Measurements from ENCODE around the gene NOD1.

NOD1 gene

DNA sequence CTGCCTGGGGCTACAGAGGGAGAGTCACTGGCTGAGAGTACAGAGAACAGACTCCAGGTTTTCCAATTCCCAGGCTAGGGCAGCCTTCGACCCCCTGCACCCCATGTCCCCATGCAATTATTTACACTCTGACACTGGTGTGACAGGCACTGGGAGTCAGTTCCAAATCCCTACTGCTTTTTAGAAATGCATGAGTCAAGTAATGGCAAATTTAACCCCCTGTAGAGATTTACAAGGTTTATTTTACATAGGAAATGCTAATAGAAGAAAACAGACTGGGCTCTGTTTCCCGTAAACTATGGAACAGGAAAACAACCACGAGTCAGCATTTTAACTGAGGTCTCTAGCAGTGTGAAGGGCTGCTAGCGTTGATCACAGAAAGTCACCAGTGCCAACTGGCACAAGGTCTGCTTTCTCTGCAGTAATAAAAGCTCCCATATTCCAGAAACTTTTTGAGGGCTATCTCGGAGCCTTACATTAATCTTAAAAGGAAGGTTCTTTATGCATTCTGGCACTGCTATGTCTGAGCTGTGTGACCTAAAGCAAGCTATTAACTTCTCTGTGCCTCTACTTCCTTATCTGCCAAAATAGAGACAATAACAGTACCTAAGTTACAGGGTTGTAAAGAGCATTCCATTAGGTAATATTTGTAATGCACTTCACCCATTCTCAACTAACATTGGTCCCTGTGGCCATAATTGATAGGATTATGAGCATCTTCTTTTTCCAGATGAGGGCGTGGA, 28.2 kb downstream of the NOD1 start:
- DNase-seq (ENCODE audit: low read depth in 2 of 2, low spot score in 1 of 2) = no peak

DNA sequence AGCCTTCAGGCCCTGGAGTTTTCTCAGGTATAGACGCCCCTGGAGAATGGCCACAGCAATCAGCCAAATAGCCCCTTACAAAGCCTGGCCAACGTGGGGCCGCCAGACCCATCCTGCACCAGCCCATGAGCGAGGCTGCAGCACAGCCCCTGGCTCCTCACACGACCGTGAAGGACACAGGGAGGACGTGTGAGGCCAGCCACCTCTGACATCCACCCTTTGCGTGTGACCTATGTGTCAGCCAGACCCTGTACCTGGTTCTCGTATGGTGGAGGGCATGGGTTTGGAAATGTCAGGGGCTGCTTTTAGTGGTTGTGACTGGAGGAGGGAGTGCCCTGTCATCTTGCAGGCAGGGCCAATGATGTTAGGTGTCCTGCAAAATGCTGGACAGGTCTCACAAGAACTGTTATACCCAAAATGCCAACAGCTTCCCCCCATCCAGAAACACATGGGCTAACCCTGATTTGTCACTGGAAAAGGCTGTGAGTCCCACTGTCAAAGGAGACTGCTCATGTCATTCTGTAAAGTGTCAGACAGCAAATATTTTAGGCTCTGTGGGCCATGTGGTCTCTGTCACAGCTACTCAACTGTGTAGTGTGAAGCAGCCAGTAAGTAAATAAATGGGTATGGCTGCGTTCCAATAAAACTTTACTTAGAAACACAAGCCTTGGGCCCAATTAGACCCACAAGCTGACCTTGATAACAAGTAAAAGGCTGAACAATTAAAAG, 30.0 kb downstream of the NOD1 start:
- DNase-seq (ENCODE audit: low read depth in 2 of 2, low spot score in 1 of 2) = no peak

DNA sequence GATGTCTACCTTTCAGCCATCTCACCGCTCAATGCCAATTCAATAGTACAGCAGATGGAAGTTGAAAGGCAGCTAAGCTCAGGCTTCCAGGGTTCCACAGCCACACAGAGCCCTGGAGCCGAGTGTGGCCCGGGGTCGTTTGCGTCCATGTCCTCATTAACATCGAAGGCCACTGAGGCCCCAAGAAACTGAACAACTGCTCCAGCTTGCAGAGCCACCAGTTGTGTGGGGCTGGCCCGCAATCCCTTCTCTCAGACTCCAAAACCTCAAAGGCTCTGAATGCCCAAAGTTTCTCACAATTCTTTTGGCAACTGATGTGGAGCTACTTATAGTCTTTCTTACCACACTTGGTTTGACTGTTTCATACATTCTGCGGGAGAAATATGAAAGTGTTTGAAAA, 31.1 kb downstream of the NOD1 start:
- no peak for DNase-seq (ENCODE audit: low read depth in 2 of 2, low spot score in 1 of 2)

DNA sequence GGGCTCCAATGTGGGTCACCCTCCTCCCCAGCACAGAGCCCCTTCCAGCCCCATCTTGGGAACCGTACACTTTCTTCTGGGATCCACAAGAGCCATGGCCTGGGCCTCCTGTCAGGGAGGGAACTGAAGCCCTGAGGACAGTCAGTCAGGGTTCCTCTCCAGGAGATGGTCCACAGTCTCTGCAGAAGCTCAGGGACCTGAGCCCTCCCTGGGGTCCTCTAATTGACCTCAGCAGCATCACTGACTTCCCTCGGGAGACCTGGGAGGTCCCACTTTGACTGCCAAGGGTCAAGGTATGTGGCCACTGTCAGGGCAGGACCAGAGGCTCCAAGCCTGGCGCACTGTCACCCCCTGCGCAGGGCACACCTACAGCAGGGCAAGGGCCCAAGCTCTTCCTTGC, 32.3 kb downstream of the NOD1 start:
- no peak for DNase-seq (ENCODE audit: low read depth in 2 of 2, low spot score in 1 of 2)

DNA sequence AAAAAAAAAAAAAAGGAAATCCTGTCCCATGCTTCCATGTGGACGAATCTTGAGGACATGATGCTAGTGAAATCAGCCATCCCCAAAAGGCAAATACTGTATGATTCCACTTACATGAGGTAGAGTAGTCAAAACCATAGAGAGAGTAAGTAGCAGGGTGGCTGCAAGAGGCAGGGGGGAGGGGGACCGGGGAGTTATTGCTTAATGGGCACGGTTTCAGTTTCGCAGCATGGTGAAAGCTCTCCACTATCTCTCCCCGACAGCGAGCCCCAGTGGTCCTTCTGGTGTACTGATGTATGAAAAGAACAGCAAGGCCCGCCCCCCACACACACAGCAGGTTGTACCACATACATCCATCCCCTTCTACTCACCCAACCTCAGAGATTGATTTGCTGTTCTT, 32.8 kb downstream of the NOD1 start:
- peak; percentile 29 to 67 for DNase-seq (ENCODE audit: low read depth in 2 of 2, low spot score in 1 of 2)

DNA sequence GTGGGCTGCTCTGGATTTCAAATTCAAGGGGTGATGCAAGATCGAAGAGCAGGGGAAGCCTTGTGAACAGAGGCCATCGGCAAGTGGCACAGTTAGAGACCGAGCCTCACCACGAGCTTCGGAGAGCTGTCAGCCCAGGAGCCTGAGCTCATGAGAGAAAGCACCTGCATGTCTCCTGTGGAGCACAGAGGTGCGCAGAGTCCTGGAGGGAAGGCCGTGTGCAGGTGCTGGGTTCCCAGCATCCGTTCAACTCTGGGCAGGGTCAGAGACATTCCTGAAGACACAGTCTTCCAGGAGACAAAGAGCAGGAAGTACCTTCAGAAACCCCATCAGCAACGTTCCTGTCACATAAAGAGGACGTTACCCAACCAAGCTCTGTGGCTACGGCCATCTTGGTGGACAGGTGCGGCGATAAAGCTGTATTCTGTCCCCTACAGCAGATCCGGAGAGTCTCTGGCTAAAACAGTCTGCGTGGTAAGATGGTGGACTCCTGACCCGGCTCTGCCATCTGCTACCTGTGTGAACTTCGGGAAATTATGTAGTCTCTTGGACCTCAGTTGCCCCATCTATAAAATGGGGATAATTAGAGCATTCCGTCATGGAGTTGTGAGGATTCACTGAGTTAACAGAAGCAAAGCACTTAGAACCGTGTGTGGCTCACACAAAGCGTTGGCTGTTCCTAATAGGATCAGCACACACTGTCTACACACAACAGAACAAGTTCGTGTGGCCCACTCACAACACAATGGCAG, 40.6 kb downstream of the NOD1 start:
- DNase-seq (ENCODE audit: low read depth in 2 of 2, low spot score in 1 of 2) = no peak

DNA sequence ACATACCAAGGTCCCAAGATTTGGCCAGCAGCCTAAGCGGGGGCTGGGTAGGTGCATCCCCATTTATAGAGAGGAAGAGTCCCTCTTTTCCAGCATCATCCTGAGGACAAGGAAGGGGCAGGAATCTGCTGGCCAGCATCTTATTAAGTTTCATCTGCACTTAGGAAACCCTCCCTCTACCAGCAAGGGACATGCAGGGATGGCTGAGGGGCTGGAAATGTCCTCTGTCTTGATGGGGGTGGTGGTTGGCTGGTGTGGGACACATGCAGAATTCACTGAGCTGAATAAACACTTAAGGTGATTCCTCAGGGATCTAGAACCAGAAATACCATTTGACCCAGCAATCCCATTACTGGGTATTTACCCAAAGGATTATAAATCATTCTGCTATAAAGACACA, 42.1 kb downstream of the NOD1 start:
- DNase-seq (ENCODE audit: low read depth in 2 of 2, low spot score in 1 of 2) = no peak

DNA sequence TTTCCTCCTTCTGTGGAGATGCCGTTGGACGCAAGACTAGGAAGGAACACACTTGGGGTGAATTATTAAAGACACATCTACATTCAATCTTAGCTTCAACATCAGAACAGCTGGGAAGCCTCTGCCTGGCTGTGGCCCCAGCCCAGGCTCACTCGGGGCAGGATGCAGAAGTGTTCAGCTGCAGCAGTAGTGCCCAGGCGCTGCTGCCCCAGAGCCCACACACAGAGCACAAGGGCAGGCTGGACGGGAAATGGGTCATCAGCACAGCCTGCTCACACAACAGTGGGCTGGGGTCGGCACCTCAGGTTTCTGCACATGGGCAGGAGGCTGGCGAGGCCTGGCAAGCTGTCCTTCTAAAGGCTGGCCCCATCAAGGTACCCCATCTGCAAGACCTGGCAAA, 42.5 kb downstream of the NOD1 start:
- no peak for DNase-seq (ENCODE audit: low read depth in 2 of 2, low spot score in 1 of 2)

DNA sequence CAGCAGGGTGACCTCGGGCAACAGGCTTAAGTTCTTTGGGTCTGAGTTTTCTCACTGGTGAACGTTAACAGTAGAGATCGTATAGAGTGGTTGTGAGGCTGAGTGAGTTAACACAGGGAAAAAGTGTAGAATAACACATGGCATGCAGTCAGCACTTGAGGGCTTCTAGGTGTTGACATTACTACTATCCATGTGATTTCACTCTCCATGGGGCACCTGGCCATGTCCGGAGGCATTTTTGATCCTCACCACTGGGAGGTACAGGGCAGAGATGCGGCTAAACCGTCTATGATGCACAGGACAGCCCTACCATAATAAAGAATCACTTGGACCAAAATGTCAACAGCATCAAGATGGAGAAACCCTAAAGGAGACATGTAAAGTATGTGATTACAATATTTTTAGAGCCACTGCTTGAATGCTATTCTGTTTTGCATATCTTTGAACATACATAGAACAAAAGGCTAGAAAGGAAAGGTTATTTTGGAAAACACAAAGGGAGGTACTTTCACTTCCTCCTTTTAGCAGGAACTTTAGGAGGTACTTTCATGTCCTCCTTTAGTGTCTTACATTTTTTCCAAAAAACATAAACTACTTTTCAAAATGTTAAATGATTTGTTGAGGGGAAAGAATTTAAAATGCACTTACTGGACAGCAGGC, 44.3 kb downstream of the NOD1 start:
- DNase-seq (ENCODE audit: low read depth in 2 of 2, low spot score in 1 of 2) = no peak

DNA sequence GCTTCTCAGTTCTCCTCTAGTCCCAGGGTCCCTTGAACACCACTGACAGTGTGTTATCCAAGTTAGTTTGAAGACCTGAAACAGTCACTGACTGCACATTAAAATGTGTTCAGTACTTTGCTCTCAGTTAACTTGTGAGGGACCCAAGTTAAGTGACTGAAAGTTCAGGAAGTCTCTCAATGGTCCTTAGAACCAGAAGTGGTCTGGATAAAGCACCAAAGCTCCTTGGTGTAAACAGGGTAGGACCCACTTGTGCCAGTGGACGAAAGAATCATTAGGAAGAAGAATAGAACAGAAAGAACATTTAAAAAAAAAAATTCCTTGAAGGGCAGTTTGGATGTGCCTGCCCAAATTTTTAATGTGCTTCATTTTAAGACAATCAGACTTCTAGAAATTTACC, 45.1 kb downstream of the NOD1 start:
- no peak for DNase-seq (ENCODE audit: low read depth in 2 of 2, low spot score in 1 of 2)

DNA sequence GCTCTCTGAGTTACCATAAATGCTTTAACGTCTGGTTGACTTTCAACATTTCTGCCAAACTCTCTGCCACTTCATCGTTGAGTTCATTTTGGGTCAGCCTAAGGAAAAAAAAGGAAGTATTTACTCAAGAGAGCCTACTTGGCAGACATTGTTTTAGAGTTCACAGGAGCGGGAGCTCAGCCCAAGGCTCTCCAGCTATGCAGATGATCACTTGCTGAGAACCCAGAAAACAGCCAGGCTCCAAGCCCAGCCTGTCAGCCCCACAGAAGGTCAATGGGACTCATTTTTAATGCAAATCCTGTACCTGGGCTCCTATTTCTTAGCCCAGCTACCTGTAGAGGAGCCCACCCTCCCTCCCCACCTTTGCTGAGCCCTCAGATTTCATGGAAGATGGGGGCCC, 45.5 kb downstream of the NOD1 start:
- no peak for DNase-seq (ENCODE audit: low read depth in 2 of 2, low spot score in 1 of 2)

DNA sequence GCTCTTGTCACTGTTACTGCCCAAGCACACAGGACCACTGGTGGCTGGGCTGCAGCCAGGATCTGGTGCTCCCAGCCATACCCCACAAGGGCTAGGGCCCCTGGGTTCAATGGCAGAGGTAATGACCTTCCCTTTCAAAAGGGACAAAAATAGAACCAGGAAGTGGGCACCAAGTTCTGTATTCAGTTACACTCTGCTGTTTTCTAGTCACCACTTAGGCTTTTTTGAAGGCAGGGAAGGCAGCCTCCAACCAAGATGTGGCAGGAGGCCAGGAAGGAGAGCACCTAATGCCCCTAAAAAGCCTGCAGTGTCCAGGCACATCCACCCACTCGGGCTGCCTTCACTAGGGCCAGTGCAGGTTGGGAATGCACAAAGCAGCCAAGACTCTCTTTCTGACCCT, 47.8 kb downstream of the NOD1 start:
- DNase-seq (ENCODE audit: low read depth in 2 of 2, low spot score in 1 of 2) = no peak

DNA sequence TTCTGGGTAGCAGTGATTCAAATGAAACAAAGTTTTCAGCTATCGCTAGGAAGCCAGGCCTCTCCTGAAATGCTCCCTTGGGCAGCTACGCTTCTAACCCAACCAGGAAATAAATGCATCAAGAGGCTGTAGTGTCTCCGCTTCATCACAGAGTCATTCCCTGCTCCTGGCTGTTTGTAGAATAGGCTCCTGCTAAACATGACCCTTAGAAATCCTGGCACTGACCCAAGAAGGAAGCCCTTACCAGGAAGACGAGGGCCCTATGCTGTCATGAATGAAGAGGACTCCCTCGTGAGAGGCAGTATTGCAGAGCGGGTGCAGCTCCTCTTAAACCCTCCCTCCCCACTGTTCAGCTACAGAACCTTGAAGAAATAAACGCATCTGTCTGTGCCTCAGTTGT, 48.3 kb downstream of the NOD1 start:
- DNase-seq (ENCODE audit: low read depth in 2 of 2, low spot score in 1 of 2) = no peak

DNA sequence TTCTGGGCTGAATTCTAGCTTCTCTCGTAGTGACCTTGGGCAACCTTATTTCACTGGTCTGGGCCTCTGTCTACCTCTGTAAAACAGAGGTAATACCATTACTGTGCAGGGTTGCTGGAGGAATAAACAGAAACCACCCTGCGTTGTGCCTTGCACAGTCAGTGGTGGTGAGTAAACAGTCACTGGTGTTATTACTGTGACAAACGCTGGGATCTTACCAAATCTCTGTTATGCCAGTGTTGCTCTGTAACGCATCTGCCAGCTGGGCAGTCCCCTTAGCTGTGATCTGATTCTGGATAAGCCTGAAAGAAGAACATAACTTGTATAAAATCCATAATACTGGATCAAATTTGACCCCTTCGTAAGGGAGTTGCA, 49.4 kb downstream of the NOD1 start:
- DNase-seq (ENCODE audit: low read depth in 2 of 2, low spot score in 1 of 2) = no peak

DNA sequence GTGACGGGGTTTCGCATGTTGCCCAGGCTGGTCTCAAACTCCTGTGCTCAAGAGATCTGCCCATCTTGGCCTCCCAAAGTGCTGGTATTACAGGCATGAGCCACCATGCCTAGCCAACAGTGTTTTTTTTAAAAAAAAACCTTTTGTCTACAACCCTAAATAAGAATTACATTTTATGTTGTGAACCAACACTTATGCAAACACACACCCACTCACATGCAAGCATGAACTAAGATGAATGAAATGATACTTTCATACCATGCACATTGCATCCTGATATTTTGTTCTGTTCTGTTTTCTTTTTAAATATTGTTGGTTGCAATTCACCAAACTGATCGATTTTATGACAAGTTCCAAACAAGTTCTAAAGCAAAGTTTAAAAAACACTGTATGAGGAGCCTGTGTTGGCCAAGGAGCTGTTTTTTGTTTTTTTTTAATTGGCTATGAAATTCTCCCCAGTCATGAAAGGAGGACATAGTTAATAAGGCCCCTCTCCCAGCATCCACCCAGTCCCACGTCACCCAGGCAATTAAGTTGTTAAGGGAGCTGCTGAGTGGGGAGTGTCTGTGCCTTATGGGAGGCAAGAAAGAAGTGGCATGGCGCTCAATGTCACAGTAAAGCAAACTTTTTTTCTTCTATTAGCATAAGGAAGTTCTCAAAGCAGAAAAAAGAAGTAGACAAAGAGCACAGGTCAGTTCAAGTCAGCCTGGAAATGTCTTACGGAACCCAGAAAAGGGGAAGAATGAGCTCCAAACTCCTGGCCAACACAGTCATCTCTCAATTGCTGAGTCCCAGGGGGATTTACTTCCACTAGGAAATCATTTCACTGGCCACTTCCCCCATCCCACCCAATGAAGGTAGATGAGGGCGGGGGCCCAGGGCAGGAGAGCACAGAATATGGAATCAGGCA, 50.1 kb downstream of the NOD1 start:
- no peak for DNase-seq (ENCODE audit: low read depth in 2 of 2, low spot score in 1 of 2)

DNA sequence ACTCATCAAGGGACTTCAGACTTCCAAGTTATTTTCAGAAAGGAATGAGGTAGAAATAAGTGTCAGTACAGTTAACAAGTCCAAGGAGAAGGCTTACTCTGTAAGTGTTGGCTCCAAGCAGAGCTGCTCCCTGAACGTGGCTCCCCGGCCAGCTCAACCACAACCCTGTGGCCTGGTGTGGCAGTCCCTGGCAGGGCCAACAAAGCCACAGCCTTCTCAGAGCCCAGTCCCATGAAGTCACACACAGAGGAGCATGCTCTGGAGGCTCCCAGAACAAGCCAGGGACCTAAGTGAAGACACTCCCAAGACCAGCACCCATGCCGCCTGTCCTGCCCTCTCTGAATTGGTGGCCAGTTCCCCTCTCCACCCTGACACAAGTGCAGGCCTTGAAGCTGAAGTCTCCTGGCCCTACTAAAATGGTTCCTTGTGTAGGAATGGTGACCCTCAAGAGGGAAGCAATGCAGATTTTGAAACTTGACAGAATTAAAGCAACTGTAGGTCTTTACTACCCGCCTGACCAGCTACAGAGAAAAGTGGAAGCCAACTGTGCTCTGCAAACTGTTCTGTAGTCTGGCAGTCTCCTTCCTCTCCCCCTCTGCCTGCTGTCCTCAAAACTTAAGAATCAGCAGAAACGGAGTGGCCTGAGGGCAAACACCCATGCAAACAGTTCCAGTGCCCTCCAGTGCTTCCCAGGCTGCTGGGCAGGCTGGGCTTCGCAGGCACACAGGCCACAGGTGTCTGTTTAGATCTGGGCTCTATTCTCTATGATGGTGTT, 51.1 kb downstream of the NOD1 start:
- DNase-seq (ENCODE audit: low read depth in 2 of 2, low spot score in 1 of 2) = no peak

DNA sequence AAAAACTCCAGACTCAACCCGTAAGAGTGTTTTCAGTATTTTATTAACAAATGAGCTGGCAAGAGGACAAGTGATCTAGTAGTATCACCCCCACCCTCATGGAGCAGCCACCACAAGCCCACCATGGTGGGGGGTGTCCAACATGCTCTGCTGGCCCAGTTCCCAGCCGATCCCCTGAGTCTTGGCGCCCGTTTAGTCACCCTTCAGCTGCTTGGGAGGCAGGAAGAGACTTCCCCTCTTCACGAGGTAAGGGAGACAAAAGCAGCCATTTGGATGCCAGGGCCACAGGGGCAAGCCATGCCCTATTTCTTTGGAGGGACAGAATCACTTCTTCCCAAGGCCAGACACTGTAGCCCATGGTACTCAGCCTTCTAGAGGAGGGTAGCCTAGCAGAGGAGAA, 54.1 kb downstream of the NOD1 start:
- no peak for DNase-seq (ENCODE audit: low read depth in 2 of 2, low spot score in 1 of 2)

DNA sequence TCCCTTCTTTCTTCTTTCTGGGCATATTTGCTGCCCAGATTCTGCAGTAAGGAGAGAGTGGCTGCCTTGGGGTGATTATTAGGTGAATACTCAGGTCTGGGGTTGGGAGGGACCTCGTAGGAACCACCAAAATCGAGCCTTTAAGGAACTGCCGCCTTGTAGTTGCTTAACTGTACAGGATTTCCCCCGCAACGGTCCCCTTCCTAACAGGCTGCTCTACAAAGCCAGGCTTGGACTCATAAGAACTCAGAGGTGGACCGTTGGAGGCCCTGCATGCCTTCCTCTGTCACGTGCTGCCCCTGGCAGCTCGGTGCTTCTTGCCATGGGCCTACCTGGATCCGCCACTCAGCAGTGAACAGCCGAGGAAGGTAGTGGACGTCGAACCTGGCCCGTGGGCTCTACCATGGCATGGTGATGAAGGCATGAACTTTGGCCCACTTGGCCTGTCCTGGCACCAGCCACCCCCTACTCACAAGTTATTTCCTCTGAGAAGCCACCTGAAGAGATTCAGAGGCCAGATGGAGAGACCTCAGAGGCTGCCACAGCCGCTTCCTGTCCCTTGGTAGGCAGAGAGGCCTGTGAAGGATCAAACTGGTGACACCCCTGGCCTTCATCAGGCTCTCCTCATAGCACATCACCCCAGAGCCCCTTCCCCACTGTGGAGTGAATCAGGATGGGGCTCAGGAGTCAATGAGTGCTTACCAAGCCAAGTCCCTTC, 54.6 kb downstream of the NOD1 start:
- no peak for DNase-seq (ENCODE audit: low read depth in 2 of 2, low spot score in 1 of 2)

DNA sequence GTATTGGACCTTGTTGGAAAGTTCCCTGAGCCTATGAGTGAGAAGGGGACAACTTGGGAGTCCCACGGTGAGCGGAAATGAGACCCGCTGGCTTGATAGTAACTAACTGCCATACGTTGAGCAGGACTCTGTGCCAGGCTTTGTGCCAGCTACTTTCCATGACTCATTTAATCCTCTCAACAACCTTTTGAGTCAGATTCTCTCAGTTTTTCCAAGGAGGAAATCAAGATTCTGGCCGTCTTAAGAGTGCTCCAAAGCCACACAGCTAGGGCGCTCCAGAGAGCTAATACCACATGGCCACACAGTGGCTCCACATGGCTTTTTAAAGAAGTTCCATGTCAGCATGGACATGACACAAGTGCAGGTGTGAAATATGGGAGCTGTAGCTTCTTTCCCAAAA, 55.7 kb downstream of the NOD1 start:
- DNase-seq (ENCODE audit: low read depth in 2 of 2, low spot score in 1 of 2) = no peak
